Bone marrow (tissue), 2 donors: Measurements from ENCODE around the gene PMF1.
A peak's percentile ranks its signal among the peaks of the same experiment; 100 is the strongest.
"Not testable (repeated sequence)": the region's sequence is repeated elsewhere in the genome, so short reads cannot be mapped to it uniquely, and the experiment has no call there.

Source experiments
- DNase-seq, 2 donors: peaks; one replicate each; lab custom pipeline; 2025; lab: John Stamatoyannopoulos, UW

Gene PMF1, protein sequence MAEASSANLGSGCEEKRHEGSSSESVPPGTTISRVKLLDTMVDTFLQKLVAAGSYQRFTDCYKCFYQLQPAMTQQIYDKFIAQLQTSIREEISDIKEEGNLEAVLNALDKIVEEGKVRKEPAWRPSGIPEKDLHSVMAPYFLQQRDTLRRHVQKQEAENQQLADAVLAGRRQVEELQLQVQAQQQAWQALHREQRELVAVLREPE

GRCh38 chr1:156212833-156213643, at the start of gene PMF1:
Gene PMF1, plus strand, starts transcription at chr1:156213007. Its CDS starts 9 bp downstream, at chr1:156213016.
- DNase-seq, result peak; percentile 94 to 95

DNA sequence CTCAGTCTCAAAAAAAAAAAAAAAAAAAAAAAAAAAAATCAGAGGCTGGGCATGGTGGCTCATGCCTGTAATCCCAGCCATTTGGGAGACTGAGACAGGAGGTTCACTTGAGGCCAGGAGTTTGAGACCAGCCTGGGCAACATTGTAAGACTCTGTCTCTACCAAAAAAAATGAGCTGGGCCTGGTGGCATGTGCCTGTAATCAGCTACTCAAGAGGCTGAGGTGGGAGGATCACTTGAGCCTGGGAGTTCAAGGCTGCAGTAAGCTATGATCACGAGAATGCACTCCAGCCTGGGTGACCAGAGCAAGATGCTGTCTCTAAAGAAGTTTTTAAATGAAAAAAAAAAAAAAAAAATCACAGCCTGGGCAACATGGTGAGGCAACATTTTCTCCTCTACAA, 49.1 kb upstream of the PMF1 start:
- no peak for DNase-seq

GRCh38 chr1:156164125-156164831, 48.5 kb upstream of the PMF1 start:
- no peak for DNase-seq

DNA sequence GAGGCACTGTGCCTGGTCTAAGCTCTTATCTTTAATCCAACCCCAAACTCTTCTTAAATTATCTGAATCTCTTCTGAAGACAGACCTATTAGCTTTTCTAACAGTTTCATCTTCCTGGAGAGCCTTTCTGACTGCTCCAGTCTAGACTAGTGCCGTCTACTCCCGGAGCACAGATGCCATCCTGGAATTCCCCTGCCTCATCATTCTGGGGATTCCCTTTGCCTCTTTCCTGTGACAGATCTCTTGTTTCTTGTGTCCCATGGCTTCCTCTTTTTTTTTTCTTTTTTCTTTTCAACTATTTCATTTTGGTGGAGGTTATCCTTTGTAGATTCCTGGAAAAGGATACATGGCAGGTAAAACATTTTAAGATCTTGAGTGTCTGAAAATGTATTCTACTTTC, 47.7 kb upstream of the PMF1 start:
- DNase-seq, result peak in 1 of 2 donors; percentile 3

DNA sequence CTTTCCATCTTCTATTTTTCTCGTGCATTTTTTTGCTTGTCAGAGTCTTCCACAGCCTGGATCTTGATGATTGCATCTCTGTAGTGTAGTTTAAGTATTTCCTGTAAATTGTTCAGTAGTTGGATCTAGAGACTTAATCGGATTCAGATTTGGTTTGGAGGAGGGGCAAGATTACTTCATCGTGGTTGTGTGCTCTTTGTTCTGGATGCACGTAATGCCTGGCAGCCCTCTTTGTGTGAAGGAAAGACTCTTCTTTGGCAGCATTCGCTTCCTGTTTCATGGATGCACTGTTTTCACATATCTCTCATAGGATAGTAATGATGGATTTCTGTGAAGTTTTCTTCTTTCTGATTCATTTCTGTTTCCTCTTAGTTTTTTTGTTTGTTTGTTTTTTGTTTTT, 45.3 kb upstream of the PMF1 start:
- DNase-seq, result no peak

DNA sequence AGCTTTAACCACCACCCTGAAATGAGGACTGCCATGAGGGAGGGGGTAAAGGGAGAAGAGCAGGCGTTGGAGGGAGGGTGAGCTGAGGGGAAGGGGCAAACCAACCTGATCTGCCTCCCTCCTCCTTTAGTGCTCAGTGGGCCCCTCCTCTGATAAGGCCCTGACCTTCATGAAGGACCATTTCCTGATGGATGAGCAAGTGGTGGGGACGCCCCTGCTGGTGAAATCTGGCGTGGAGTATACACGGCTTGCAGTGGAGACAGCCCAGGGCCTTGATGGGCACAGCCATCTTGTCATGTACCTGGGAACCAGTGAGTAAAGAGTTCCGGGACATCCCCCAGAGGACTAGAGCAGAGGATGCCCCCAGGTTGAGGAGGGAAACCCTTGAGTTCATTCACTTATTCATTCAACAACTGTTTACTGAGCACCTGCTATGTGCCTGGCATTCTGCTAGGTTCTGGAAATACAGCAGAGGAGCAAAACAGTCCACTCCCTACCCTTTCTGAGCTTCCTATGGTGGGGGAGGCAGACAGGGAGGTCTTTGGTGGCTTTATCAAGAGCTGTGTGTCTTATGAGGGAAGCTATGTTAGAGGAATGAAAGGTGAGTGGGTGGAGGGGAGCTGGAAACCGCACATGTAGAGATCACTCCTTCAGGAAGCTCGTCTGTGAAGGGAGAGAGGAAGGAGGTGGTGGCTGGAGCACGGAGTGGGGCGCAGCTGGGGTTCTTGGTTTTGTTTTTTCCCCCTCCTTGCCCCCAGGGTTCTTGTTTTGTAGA, 39.9 kb upstream of the PMF1 start:
- DNase-seq, result no peak

DNA sequence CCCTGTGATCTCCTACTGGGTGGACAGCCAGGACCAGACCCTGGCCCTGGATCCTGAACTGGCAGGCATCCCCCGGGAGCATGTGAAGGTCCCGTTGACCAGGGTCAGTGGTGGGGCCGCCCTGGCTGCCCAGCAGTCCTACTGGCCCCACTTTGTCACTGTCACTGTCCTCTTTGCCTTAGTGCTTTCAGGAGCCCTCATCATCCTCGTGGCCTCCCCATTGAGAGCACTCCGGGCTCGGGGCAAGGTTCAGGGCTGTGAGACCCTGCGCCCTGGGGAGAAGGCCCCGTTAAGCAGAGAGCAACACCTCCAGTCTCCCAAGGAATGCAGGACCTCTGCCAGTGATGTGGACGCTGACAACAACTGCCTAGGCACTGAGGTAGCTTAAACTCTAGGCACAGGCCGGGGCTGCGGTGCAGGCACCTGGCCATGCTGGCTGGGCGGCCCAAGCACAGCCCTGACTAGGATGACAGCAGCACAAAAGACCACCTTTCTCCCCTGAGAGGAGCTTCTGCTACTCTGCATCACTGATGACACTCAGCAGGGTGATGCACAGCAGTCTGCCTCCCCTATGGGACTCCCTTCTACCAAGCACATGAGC, 36.1 kb upstream of the PMF1 start:
- DNase-seq, result no peak

GRCh38 chr1:156177919-156178654, 34.7 kb upstream of the PMF1 start:
- no peak for DNase-seq

- no peak for DNase-seq
Observed at GRCh38 chr1:156180471-156180870, 32.3 kb upstream of the PMF1 start.

DNA sequence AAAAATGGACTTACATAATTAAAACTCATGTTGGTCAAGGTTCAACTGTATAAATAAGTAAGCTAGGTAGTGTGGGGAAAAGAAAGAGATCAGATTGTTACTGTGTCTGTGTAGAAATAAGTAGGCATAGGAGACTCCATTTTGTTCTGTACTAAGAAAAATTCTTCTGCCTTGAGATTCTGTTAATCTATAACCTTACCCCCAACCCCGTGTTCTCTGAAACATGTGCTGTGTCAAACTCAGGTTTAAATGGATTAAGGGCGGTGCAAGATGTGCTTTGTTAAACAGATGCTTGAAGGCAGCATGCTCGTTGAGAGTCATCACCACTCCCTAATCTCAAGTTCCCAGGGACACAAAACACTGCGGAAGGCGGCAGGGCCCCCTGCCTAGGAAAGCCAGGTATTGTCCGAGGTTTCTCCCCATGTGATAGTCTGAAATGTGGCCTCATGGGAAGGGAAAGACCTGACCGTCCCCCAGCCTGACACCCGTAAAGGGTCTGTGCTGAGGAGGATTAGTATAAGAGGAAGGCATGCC, 31.3 kb upstream of the PMF1 start:
- DNase-seq, result not testable (repeated sequence)

DNA sequence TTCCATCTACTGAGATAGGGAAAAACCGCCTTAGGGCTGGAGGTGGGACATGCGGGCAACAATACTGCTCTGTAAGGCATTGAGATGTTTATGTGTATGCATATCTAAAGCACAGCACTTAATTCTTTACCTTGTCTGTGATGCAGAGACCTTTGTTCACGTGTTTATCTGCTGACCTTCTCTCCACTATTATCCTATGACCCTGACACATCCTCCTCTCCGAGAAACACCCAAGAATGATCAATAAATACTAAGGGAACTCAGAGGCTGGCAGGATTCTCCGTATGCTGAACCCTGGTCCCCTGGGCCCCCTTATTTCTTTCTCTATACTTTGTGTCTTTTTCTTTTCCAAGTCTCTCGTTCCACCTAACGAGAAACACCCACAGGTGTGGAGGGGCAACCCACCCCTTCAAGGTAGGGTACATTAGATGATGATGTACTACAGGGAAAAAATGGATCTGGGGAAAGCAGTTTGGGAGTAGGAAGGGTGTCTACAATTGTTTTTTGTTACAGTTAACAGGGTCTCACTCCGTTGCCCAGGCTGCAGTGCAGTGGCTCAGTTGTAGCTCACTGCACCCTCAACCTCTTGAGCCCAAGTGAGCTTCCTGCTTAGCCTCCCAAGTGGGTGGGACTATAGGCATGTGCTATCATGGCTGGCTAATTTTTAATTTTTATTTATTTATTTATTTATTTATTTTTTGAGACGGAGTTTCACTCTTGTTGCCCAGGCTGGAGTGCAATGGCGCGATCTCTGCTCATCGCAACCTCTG, 30.6 kb upstream of the PMF1 start:
- DNase-seq, result not testable (repeated sequence)

GRCh38 chr1:156186347-156187177, 26.2 kb upstream of the PMF1 start:
- not testable (repeated sequence) for DNase-seq

DNA sequence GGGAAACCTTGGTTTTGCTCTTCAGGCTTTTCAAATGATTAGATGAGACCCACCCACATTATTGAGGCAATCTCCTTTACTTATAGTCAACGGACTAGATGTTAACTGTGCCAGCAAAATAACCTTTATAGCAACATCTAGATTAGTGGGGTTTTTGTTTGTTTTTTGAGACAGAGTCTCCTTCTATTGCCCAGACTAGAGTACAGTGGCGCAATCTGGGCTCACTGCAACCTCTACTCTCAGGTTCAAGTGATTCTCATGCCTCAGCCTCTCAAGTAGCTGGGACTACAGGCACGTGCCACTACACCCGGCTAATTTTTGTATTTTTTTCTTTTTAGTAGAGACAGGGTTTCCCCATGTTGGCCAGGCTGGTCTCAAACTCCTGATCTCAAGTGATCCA, 22.5 kb upstream of the PMF1 start:
- not testable (repeated sequence) for DNase-seq

- DNase-seq, result no peak
Observed at GRCh38 chr1:156191292-156191964, 21.4 kb upstream of the PMF1 start.

DNA sequence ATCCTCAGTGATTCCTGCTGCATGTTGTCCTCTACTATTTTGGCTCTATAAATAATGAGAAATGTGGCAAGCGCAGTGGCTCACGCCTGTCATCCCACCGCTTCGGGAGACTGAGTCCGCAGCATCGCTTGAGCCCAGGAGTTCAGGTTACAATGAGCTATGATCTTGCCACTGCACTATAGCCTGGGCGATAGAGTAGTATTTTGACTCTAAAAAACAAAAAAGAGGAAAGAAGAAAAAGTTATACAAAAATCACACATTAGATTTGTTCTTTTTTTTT, 19.7 kb upstream of the PMF1 start:
- DNase-seq, result no peak

DNA sequence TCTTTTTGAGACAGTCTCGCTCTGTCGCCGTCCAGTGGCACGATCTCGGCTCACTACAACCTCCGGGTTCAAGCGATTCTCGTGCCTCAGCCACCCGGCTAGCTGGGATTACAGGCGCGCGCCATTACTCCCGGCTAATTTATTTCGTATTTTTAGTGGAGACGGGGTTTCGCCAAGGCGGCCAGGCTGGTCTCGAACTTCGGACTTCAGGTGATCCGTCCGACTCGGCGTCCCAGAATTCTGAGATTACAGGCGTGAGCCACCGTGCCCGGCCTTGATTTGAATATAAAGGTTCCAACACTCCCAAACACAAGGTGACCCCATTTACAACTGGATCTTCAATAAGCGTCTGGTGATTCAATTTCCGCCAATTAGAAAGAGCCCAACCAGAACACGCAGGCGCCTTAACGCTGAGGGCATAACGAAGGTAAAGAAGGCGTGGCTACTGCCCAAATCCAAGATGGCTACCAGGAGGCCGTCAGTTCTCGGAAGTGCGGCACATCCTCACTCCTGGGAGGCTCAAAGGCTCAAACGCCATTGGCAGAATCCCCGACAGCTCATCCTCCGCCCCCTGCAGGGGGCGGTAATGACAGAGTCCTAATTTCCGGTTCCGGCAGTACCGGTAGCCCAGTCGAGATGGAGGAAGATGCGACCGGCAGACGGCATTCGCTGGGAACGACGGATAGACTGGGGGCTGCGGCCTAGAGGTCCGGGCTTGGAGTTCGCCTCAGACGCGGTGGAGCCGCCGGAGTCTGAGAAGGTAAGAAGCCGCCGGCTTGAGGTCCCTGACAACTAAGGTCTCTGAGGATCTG, 19.1 kb upstream of the PMF1 start, which contains the start of gene SLC25A44:
Gene SLC25A44 (plus strand): TSS at position 617 of the 812 bp plus-strand sequence. CDS start 5,744 bp downstream, outside the sequence.
- DNase-seq, result peak; percentile 89 to 99

DNA sequence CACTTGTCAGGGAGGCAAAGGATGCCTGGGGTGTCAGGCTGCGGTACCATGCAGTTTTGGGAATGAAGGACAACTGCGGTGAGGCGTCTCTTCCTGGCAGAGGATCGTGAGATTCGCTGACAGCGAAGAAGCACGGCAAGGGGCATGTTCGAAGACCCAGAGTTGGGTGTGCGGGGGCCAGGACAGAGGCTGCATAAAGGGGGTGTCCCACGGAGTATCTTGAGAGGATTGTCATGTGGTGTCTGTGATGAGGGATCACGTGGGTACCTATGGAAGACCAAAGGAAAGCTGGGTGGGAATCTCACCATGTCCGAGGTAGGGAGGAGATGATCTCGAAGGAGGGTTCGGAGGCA, 18.5 kb upstream of the PMF1 start:
- no peak for DNase-seq

DNA sequence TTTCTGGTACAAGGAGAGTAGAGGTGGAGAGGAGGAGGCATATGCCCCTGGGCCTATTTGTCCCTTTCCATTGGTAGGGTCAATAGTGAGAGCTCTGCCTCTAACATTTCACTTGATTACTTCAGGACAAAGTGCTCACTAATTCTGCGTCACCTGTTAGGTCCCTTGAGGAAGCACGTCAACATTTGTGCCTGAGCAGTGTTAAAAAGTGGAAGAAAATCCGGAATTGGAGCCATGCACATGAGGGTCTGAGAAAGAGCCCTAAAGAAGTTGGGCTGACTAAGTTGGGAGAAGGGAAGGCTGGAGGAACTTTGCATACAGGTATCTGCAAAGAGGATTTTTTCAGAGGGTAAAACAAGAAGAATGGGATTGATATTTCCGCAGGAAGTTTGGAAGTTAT, 17.0 kb upstream of the PMF1 start:
- DNase-seq, result no peak
